Gastroesophageal sphincter (tissue), 3 donors: Measurements from ENCODE around the gene CNGA3.

ENCODE experiments used
- EP300 ChIP-seq: sonication (generic); formaldehyde crosslinking; IDR thresholded peaks from one replicate; pipeline ENCODE4 v1.6.1; 2017; ENCODE audit warnings: antibody characterized with exemption, mild to moderate bottlenecking
- POLR2A ChIP-seq, 2 donors: fragments of 450-650 bp; IDR thresholded peaks; one replicate each; pipeline ENCODE4 v1.6.1; 2017; ENCODE audit warnings: antibody characterized with exemption in 2 of 2, mild to moderate bottlenecking in 2 of 2, moderate library complexity in 1 of 2
- POLR2AphosphoS5 ChIP-seq: sonication (generic); formaldehyde crosslinking; IDR thresholded peaks from one replicate; pipeline ENCODE4 v1.6.1; 2017; ENCODE audit warnings: antibody characterized with exemption
- TF ChIP-seq, protein P1 (sequence below), 4 experiments: fragments of 200-600 bp in 2 of 4; fragments of 450-650 bp in 2 of 4; sonication (generic) in 1 of 4; IDR thresholded peaks; one replicate each; pipeline ENCODE4 v1.5.1; 2017 to 2019; ENCODE audit warnings: antibody characterized with exemption in 4 of 4, mild to moderate bottlenecking in 2 of 4, moderate library complexity in 2 of 4

DNA sequence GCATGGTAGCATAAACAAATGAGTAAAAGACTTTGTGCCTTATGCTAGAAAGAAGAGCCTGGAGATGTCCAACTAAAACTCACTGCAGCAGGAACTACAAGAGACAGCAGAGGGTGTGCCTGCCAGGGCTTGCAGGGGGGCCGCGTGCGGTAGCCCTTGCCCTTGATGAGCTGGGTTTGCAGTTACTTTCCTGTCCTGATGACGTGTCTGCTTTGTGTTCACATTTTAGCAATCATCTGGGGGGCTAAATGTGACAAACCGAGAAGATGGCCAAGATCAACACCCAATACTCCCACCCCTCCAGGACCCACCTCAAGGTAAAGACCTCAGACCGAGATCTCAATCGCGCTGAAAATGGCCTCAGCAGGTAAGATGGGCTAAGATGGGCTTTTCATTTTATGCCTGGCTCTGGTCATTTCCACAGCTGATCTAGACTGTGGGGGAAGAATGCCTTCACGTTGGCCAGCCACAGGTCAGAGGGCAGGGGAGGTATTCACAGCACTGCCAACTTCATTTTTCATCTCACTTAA is 23.5 kb downstream of the CNGA3 start:
- TF ChIP-seq POLR2A (IDR thresholded peaks at IDR 0.05) (no peak), POLR2AphosphoS5 (no peak), EP300 (no peak)
- TF ChIP-seq, protein P1, sequence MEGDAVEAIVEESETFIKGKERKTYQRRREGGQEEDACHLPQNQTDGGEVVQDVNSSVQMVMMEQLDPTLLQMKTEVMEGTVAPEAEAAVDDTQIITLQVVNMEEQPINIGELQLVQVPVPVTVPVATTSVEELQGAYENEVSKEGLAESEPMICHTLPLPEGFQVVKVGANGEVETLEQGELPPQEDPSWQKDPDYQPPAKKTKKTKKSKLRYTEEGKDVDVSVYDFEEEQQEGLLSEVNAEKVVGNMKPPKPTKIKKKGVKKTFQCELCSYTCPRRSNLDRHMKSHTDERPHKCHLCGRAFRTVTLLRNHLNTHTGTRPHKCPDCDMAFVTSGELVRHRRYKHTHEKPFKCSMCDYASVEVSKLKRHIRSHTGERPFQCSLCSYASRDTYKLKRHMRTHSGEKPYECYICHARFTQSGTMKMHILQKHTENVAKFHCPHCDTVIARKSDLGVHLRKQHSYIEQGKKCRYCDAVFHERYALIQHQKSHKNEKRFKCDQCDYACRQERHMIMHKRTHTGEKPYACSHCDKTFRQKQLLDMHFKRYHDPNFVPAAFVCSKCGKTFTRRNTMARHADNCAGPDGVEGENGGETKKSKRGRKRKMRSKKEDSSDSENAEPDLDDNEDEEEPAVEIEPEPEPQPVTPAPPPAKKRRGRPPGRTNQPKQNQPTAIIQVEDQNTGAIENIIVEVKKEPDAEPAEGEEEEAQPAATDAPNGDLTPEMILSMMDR (IDR thresholded peaks at IDR 0.05), result no peak
